CD4-positive, alpha-beta T cell (primary cell): ENCODE results near the gene AK5. TPM values are rescaled to one million over a fixed set of nuclear protein-coding genes. Genes with fewer than 3 reads are reported as not detected.

Experiments used
- ATAC-seq: fragments of 200-7000 bp; cut with Tn5 transposase; one replicate; pipeline ENCODE4 v1.10.0; 2022; ENCODE audit warnings: mild to moderate bottlenecking; ENCODE audit not compliant: poor library complexity
- CTCF ChIA-PET: fragments of 350-600 bp; sonication (Branson Sonifier 250); formaldehyde crosslinking; loops from one replicate; lab custom pipeline; 2021; ENCODE audit warnings: antibody characterized with exemption, inconsistent platforms; lab: Charles Lee
- POLR2A ChIA-PET: fragments of 350-600 bp; sonication (Branson Sonifier 250); formaldehyde crosslinking; loops from one replicate; lab custom pipeline; 2021; ENCODE audit warnings: antibody characterized with exemption, inconsistent platforms; lab: Charles Lee
- DNase-seq, 14 experiments: peaks; one replicate each; pipeline ENCODE4 v3.0.0-alpha.2; 2013 to 2020; ENCODE audit warnings: mixed read lengths in 2 of 14
- H3K27ac ChIP-seq, 2 donors: one replicate each; pipeline versions ENCODE4 v1.5.1 to v1.7.0; 2013; ENCODE audit warnings: low read length in 2 of 2, low read depth in 1 of 2, mild to moderate bottlenecking in 1 of 2
- H3K27me3 ChIP-seq, 2 experiments: 1 replicate in 1 of 2; 2 replicates in 1 of 2; pipeline versions ENCODE4 v1.6.1 to v1.7.0; 2013; ENCODE audit warnings: low read length in 2 of 2, control low read depth in 1 of 2, mild to moderate bottlenecking in 1 of 2, moderate library complexity in 1 of 2; ENCODE audit not compliant: insufficient read depth in 2 of 2, control insufficient read depth in 1 of 2
- H3K36me3 ChIP-seq: one replicate; pipeline ENCODE4 v1.6.1; 2013; ENCODE audit warnings: low read length, control low read depth; ENCODE audit not compliant: insufficient read depth
- H3K4me1 ChIP-seq: one replicate; pipeline ENCODE4 v1.6.1; 2013; ENCODE audit warnings: low read length, control low read depth; ENCODE audit not compliant: insufficient read depth
- H3K4me3 ChIP-seq: one replicate; pipeline ENCODE4 v1.5.1; 2013; ENCODE audit warnings: mild to moderate bottlenecking, low read length, moderate library complexity
- H3K9me3 ChIP-seq, 2 experiments: 1 replicate in 1 of 2; 2 replicates in 1 of 2; pipeline versions ENCODE4 v1.6.1 to v1.7.0; 2013; ENCODE audit warnings: low read length in 2 of 2, mild to moderate bottlenecking in 2 of 2, control low read depth in 1 of 2, moderate library complexity in 1 of 2; ENCODE audit not compliant: control insufficient read depth in 1 of 2, insufficient read depth in 1 of 2
- H3K27ac Mint-ChIP-seq: one replicate; pipeline ENCODE4 v1.8.0; 2020; ENCODE audit warnings: mixed read lengths
- H3K27me3 Mint-ChIP-seq: one replicate; pipeline ENCODE4 v1.8.0; 2021; ENCODE audit warnings: mixed read lengths
- H3K36me3 Mint-ChIP-seq: one replicate; pipeline ENCODE4 v1.8.0; 2021; ENCODE audit warnings: low read depth, mixed read lengths
- H3K4me1 Mint-ChIP-seq: one replicate; pipeline ENCODE4 v1.8.0; 2021; ENCODE audit warnings: low read depth, mixed read lengths
- H3K4me3 Mint-ChIP-seq: one replicate; pipeline ENCODE4 v1.8.0; 2020; ENCODE audit warnings: mild to moderate bottlenecking, mixed read lengths
- H3K9me3 Mint-ChIP-seq: one replicate; pipeline ENCODE4 v1.8.0; 2020; ENCODE audit warnings: mixed read lengths
- CTCF ChIP-seq: fragments of 200-600 bp; IDR thresholded peaks from one replicate; pipeline ENCODE4 v1.8.0; 2022; ENCODE audit warnings: antibody characterized with exemption, mild to moderate bottlenecking
- intact Hi-C, 2 experiments: fragments of 100-400 bp; cut with DNase I in 1 of 2; cut with micrococcal nuclease in 1 of 2; formaldehyde crosslinking; loops; one replicate each; pipeline versions ENCODE4 v1.15.1 to v1.9.0; 2023 to 2025; cut with DNase I, micrococcal nuclease
- total RNA-seq, 174 experiments: library from RNA in 2 of 174; stranded (reverse) in 2 of 174; gene quantifications; one replicate each; pipeline ENCODE4 v1.2.3 and lab custom pipeline; 2021 to 2026

Gene AK5
- total RNA-seq, 2 experiments from 2014 or later = 32.0 TPM

GRCh38 chr1:77375990-77376389 is 94.2 kb downstream of the AK5 start:
- intact Hi-C loops = loop anchor here in 1 of 2 experiments (10.0 kb wide), 1 partner anchor 59 kb away; no protein-coding TSS in a partner anchor
- no peaks in the 10 kb centered on the region for H3K27me3 Mint-ChIP-seq
- no peak for TF ChIP-seq CTCF
- POLR2A ChIA-PET = no interaction called here
- peaks cover 16% of the 10 kb centered on the region for H3K36me3 Mint-ChIP-seq
- no peak for ATAC-seq
- CTCF ChIA-PET = no interaction called here
- H3K9me3 Mint-ChIP-seq = no peaks in the 10 kb centered on the region
- H3K27me3 ChIP-seq = no peaks in the 10 kb centered on the region
- no peak overlapping the region for H3K4me3 Mint-ChIP-seq
- H3K27ac ChIP-seq = no peak overlapping the region
- H3K4me3 ChIP-seq = no peak overlapping the region
- H3K36me3 ChIP-seq = no peaks in the 10 kb centered on the region
- H3K9me3 ChIP-seq = no peaks in the 10 kb centered on the region
- peaks cover under 1% of the 10 kb centered on the region for H3K4me1 ChIP-seq
- no peak for DNase-seq
- H3K4me1 Mint-ChIP-seq = peaks cover 41% of the 10 kb centered on the region
- H3K27ac Mint-ChIP-seq = no peak overlapping the region

DNA sequence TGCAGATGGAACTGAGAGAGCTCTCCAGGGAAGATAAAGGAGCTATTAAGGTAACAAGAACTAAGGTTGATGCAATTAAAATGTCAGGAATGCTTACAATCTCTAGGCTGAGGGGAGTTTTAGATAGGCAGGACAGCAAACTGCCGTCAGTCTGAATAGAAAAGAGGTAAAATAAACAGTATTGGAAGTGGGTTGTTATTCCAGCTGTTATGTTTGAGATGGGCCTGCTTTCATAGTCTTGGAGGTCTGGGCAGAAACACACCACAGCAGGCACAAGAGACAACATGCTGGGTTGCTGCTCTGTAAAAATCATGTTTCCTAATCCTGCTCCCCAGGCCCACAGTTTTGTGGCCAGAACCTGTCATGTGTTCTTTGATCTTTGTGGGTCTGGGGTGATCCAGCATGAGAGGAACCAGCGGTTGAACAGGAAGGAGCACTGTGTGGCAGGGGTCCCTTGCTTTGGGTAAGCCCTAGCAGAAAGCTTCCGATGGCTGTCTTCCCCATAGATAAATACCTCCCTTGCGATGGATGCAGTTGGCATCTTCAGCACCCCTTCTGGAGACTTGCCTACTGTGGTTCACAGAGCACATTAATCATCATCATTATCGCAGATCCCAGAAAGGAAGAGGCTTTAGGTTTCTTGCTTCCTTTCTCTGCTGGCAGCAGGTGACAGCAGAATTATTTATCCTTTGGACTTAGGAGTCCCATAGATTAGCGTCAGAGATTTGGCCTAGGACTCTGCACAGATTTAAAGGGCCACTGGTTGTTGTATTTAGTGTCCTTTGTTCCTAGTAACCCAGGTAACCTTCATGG is 97.1 kb downstream of the AK5 start:
- peak in 2 of 14 experiments; percentile 3 to 6 for DNase-seq
- no peak for ATAC-seq
- H3K9me3 ChIP-seq = no peaks in the 10 kb centered on the region
- Mint-ChIP-seq H3K36me3 (peaks cover 16% of the 10 kb centered on the region), H3K27me3 (no peaks in the 10 kb centered on the region), H3K9me3 (no peaks in the 10 kb centered on the region), H3K27ac (peak overlapping the region; percentile 18), H3K4me1 (peaks cover 24% of the 10 kb centered on the region), H3K4me3 (no peak overlapping the region)
- intact Hi-C loops = loop anchor here in 1 of 2 experiments (10.0 kb wide), 1 partner anchor 56 kb away; no protein-coding TSS in a partner anchor
- no peaks in the 10 kb centered on the region for H3K36me3 ChIP-seq
- ChIA-PET CTCF (no interaction called here), POLR2A (no interaction called here)
- H3K4me3 ChIP-seq = no peak overlapping the region
- no peaks in the 10 kb centered on the region for H3K4me1 ChIP-seq
- H3K27ac ChIP-seq = no peak overlapping the region
- no peak for TF ChIP-seq CTCF
- H3K27me3 ChIP-seq = no peaks in the 10 kb centered on the region

DNA sequence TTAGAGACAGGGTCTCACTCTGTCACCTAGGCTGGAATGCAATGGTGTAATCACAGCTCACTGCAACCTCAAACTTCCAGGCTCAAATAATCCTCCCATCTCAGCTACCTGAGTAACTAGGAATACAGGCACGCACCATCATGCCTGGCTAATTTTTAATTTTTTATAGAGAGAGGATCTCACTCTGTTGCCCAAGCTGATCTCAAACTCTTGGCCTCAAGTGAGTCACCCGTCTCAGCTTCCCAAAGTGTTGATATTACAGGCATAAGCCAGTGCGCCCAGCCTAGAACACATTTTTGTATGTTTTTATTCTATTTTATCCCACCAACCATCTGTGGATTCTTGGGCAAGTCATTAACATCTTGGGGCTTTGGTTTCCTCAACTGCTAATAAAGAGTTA is 100.5 kb downstream of the AK5 start:
- Histone ChIP-seq H3K9me3 (no peaks in the 10 kb centered on the region), H3K4me3 (no peak overlapping the region), H3K27me3 (no peaks in the 10 kb centered on the region), H3K36me3 (no peaks in the 10 kb centered on the region), H3K4me1 (no peaks in the 10 kb centered on the region), H3K27ac (no peak overlapping the region)
- H3K4me3 Mint-ChIP-seq = no peak overlapping the region
- H3K4me1 Mint-ChIP-seq = peaks cover 39% of the 10 kb centered on the region
- DNase-seq = no peak
- POLR2A ChIA-PET = interaction anchor here (1.1 kb wide), 1 partner anchor 12 kb away, joined by 3 read pairs; no protein-coding TSS in a partner anchor
- intact Hi-C loops = no loop called here
- no peak for TF ChIP-seq CTCF
- H3K36me3 Mint-ChIP-seq = peaks cover 6% of the 10 kb centered on the region
- no peaks in the 10 kb centered on the region for H3K9me3 Mint-ChIP-seq
- no peaks in the 10 kb centered on the region for H3K27me3 Mint-ChIP-seq
- no peak for ATAC-seq
- CTCF ChIA-PET = no interaction called here
- no peak overlapping the region for H3K27ac Mint-ChIP-seq
